ENCODE data around the gene PSMA8.
"Not testable (repeated sequence)": the region's sequence is repeated elsewhere in the genome, so short reads cannot be mapped to it uniquely, and the experiment has no call there.

The PSMA8 gene

GRCh38 chr18:26175481-26175880, 41.8 kb downstream of the PSMA8 start:
- DNase-seq (ENCODE audit: low read depth in 2 of 2) = no peak

- no peak for DNase-seq (ENCODE audit: low read depth in 2 of 2)
These were observed 42.5 kb downstream of the PSMA8 start for GRCh38 chr18:26176134-26176533.

- DNase-seq (ENCODE audit: low read depth in 2 of 2) = no peak
These were observed 47.7 kb downstream of the PSMA8 start for GRCh38 chr18:26181343-26181826.

- DNase-seq (ENCODE audit: low read depth in 2 of 2) = no peak
These were observed 49.9 kb downstream of the PSMA8 start for GRCh38 chr18:26183395-26184112.

GRCh38 chr18:26185267-26185666, 51.6 kb downstream of the PSMA8 start:
- DNase-seq (ENCODE audit: low read depth in 2 of 2) = no peak

- peak; percentile 4 to 8 for DNase-seq (ENCODE audit: low read depth in 2 of 2)
These were observed 56.8 kb downstream of the PSMA8 start for GRCh38 chr18:26190506-26190905.

- DNase-seq (ENCODE audit: low read depth in 2 of 2) = no peak
These were observed 58.6 kb downstream of the PSMA8 start for GRCh38 chr18:26192233-26192632.

- no peak for DNase-seq (ENCODE audit: low read depth in 2 of 2)
These were observed 62.9 kb downstream of the PSMA8 start for GRCh38 chr18:26196605-26197004.

GRCh38 chr18:26202001-26202400, 68.3 kb downstream of the PSMA8 start:
- not testable (repeated sequence) for DNase-seq (ENCODE audit: low read depth in 2 of 2)

GRCh38 chr18:26205318-26205717, 71.6 kb downstream of the PSMA8 start:
- DNase-seq (ENCODE audit: low read depth in 2 of 2) = no peak

- DNase-seq (ENCODE audit: low read depth in 2 of 2) = no peak
These were observed 72.8 kb downstream of the PSMA8 start for GRCh38 chr18:26206488-26206887.

GRCh38 chr18:26207937-26208336, 74.3 kb downstream of the PSMA8 start:
- no peak for DNase-seq (ENCODE audit: low read depth in 2 of 2)

- no peak for DNase-seq (ENCODE audit: low read depth in 2 of 2)
These were observed 75.3 kb downstream of the PSMA8 start for GRCh38 chr18:26208977-26209376.

- no peak for DNase-seq (ENCODE audit: low read depth in 2 of 2)
These were observed 76.5 kb downstream of the PSMA8 start for GRCh38 chr18:26210147-26210546.

- peak; percentile 19 to 22 for DNase-seq (ENCODE audit: low read depth in 2 of 2)
These were observed 81.7 kb downstream of the PSMA8 start for GRCh38 chr18:26215247-26215970.

GRCh38 chr18:26225022-26225693, 91.5 kb downstream of the PSMA8 start:
- DNase-seq (ENCODE audit: low read depth in 2 of 2) = no peak

- DNase-seq (ENCODE audit: low read depth in 2 of 2) = no peak
These were observed 92.2 kb downstream of the PSMA8 start for GRCh38 chr18:26225915-26226228.

GRCh38 chr18:26226229-26227050, 92.8 kb downstream of the PSMA8 start, which contains the start of gene TAF4B:
Gene TAF4B, plus strand, starts transcription at chr18:26226445. Its CDS starts 489 bp downstream, at chr18:26226934.
- peak; percentile 87 to 92 for DNase-seq (ENCODE audit: low read depth in 2 of 2)

- DNase-seq (ENCODE audit: low read depth in 2 of 2) = no peak
These were observed 93.5 kb downstream of the PSMA8 start for GRCh38 chr18:26227051-26227670.

- no peak for DNase-seq (ENCODE audit: low read depth in 2 of 2)
These were observed 95.0 kb downstream of the PSMA8 start for GRCh38 chr18:26228562-26229260.

GRCh38 chr18:26230497-26230896, 96.8 kb downstream of the PSMA8 start:
- DNase-seq (ENCODE audit: low read depth in 2 of 2) = no peak

Measured in stimulated activated CD4-positive, alpha-beta T cell treated with anti-CD3 and anti-CD28 coated beads, Interleukin-15, amount 100 ng/mL, for 48 hours (primary cell).